Breast epithelium (tissue), 4 donors: ENCODE results near the gene CHM. TPM values are rescaled to one million over a fixed set of nuclear protein-coding genes. Genes with fewer than 3 reads are reported as not detected.
"Not testable (repeated sequence)": the region's sequence is repeated elsewhere in the genome, so short reads cannot be mapped to it uniquely, and the experiment has no call there.

Experiments used
- DNase-seq, 2 donors: peaks; one replicate each; pipeline ENCODE4 v3.0.0-alpha.2; 2019; ENCODE audit warnings: low spot score in 2 of 2
- H3K27ac ChIP-seq, 2 donors: fragments of 200-600 bp; sonication (generic) in 1 of 2; one replicate each; pipeline ENCODE4 v1.5.1; 2016 to 2019; ENCODE audit warnings: mild to moderate bottlenecking in 1 of 2
- H3K27me3 ChIP-seq, 2 donors: fragments of 200-600 bp; sonication (generic) in 1 of 2; one replicate each; pipeline versions ENCODE4 v1.5.1 to v1.6.0; 2017 to 2019; ENCODE audit warnings: control low read depth in 1 of 2, mild to moderate bottlenecking in 1 of 2
- H3K36me3 ChIP-seq: fragments of 200-600 bp; one replicate; pipeline ENCODE4 v1.5.1; 2019
- H3K4me1 ChIP-seq, 2 donors: fragments of 200-600 bp; sonication (generic); one replicate each; pipeline ENCODE4 v1.5.1; 2016 to 2019; ENCODE audit warnings: control low read depth in 1 of 2
- H3K4me3 ChIP-seq, 3 donors: fragments of 200-600 bp; sonication (generic); 1 replicate in 2 of 3; 2 replicates in 1 of 3; pipeline ENCODE4 v1.5.1; 2016 to 2019; ENCODE audit warnings: mild to moderate bottlenecking in 3 of 3, moderate library complexity in 2 of 3
- H3K9me3 ChIP-seq, 2 donors: fragments of 200-600 bp; sonication (generic) in 1 of 2; one replicate each; pipeline ENCODE4 v1.5.1; 2016 to 2019; ENCODE audit warnings: control low read depth in 1 of 2
- POLR2A ChIP-seq: fragments of 450-650 bp; IDR thresholded peaks from one replicate; pipeline ENCODE4 v1.6.1; 2016; ENCODE audit warnings: antibody characterized with exemption, mild to moderate bottlenecking, moderate library complexity
- POLR2AphosphoS5 ChIP-seq, 3 donors: sonication (generic); formaldehyde crosslinking; IDR thresholded peaks; one replicate each; pipeline ENCODE4 v1.6.1; 2017; ENCODE audit warnings: antibody characterized with exemption in 3 of 3
- intact Hi-C: fragments of 100-400 bp; cut with DNase I; formaldehyde crosslinking; loops from one replicate; pipeline ENCODE4 v1.15.1; 2023; ENCODE audit warnings: low total_unique reads
- total RNA-seq, 3 donors: library from RNA; depleted of rRNA; stranded (reverse); fragments of >200 nt; gene quantifications; one replicate each; pipeline ENCODE4 v1.1.0, GENCODE V29; 2016
- TF ChIP-seq, protein P1 (sequence below), 3 donors: fragments of 450-650 bp; IDR thresholded peaks; one replicate each; pipeline ENCODE4 v1.5.1; 2016 to 2017; ENCODE audit warnings: antibody characterized with exemption in 3 of 3, mild to moderate bottlenecking in 3 of 3, moderate library complexity in 3 of 3

The CHM gene
- total RNA-seq, 3 donors from 2014 or later: 18.4 to 37.2 (median 22.9) TPM

DNA sequence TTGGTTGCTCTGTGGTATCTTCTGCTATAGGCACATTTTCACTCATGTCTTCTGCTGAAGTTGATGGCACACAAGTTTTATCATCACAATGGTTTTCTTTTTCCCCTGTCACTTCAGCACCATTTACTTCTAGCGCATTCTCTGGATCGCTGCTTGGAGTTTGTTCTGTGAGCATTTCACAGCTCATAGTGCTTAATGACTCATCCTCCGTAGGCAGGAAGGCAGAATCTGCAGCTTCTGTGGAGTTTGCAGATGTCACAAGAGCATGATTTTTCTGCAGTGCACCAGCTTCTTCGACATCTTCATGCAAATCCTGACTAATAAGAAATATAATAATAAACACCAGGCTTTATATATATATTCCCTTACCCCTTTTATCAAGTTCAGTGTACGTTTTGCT, 83.6 kb downstream of the CHM start:
- Histone ChIP-seq H3K27me3 (peaks cover 0 to 6% of the 10 kb centered on the region in 2 donors), H3K36me3 (no peaks in the 10 kb centered on the region), H3K4me3 (no peak overlapping the region), H3K4me1 (no peaks in the 10 kb centered on the region), H3K9me3 (no peaks in the 10 kb centered on the region), H3K27ac (no peak overlapping the region)
- no peak for DNase-seq
- TF ChIP-seq POLR2A (no peak), POLR2AphosphoS5 (IDR thresholded peaks at IDR 0.05) (no peak)
- TF ChIP-seq, protein P1, sequence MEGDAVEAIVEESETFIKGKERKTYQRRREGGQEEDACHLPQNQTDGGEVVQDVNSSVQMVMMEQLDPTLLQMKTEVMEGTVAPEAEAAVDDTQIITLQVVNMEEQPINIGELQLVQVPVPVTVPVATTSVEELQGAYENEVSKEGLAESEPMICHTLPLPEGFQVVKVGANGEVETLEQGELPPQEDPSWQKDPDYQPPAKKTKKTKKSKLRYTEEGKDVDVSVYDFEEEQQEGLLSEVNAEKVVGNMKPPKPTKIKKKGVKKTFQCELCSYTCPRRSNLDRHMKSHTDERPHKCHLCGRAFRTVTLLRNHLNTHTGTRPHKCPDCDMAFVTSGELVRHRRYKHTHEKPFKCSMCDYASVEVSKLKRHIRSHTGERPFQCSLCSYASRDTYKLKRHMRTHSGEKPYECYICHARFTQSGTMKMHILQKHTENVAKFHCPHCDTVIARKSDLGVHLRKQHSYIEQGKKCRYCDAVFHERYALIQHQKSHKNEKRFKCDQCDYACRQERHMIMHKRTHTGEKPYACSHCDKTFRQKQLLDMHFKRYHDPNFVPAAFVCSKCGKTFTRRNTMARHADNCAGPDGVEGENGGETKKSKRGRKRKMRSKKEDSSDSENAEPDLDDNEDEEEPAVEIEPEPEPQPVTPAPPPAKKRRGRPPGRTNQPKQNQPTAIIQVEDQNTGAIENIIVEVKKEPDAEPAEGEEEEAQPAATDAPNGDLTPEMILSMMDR (IDR thresholded peaks at IDR 0.05): no peak
- intact Hi-C loops: no loop called here

DNA sequence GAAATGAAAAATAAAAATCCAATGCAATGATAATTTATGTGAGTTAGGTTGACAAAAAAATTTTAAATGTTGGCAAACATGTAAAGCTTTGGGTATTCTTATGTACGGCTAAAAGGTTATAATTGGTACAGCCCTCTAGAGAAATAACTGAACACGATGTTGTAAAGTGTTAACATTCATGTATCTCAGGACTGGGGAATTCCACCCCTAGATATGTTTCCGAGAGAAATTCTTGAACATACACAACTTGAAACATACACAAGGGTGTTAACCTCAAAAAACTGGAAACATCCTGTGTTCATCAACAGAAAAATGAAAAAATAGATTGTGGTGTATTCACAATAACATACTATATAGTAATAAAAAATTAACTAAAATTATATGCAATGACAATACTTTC, 91.8 kb downstream of the CHM start:
- intact Hi-C loops: no loop called here
- peaks cover 12 to 15% of the 10 kb centered on the region in 2 donors for H3K9me3 ChIP-seq
- no peak overlapping the region for H3K27ac ChIP-seq
- TF ChIP-seq, protein P1 (IDR thresholded peaks at IDR 0.05): no peak
- no peak for TF ChIP-seq POLR2AphosphoS5 (IDR thresholded peaks at IDR 0.05)
- no peak for TF ChIP-seq POLR2A
- no peak for DNase-seq
- H3K4me1 ChIP-seq: no peaks in the 10 kb centered on the region
- no peaks in the 10 kb centered on the region for H3K27me3 ChIP-seq
- no peaks in the 10 kb centered on the region for H3K36me3 ChIP-seq
- H3K4me3 ChIP-seq: no peak overlapping the region

DNA sequence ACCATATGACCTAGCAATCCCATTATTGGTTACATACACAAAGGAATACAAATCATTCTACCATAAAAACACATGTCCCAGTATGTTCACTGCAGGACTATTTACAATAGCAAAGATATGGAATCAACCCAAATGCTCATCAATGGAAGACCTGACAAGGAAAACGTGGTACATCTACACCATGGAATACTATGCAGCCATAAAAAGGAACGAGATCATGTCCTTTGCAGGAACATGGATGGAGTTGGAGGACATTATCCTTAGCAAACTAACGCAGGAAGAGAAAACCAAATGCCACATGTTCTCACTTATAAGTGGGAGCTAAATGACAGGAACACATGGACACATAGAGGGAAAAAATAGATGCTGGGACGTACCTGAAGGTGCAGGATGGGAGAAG, 102.6 kb downstream of the CHM start:
- H3K4me1 ChIP-seq, H3K4me3 ChIP-seq, intact Hi-C loops, DNase-seq, H3K27me3 ChIP-seq, H3K36me3 ChIP-seq, H3K27ac ChIP-seq: not testable (repeated sequence)
- H3K9me3 ChIP-seq: peaks cover 19 to 20% of the 10 kb centered on the region in 2 donors

DNA sequence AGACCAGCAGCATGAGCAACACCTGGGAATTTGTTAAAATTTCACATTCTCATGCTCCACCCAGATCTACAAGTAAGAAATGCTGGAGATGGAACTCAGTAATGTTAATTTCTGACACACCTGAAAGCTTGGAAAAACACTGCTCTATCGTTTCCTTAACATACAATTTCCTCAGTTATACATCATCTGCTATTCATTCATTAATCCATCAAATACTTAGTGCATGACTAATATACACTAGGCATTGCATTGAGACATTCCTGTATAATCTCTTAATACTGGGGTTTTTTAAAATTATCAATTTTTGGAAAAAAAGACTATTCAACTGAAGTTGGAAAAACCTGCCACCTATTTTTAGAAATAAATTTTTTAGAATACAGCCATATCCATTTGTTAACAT, 106.1 kb downstream of the CHM start:
- Histone ChIP-seq H3K9me3 (peaks cover 14 to 17% of the 10 kb centered on the region in 2 donors), H3K27ac (no peak overlapping the region), H3K4me3 (no peak overlapping the region), H3K36me3 (no peaks in the 10 kb centered on the region), H3K4me1 (no peaks in the 10 kb centered on the region), H3K27me3 (no peaks in the 10 kb centered on the region)
- DNase-seq: no peak
- intact Hi-C loops: no loop called here
- TF ChIP-seq, protein P1 (IDR thresholded peaks at IDR 0.05): no peak
- no peak for TF ChIP-seq POLR2A
- no peak for TF ChIP-seq POLR2AphosphoS5 (IDR thresholded peaks at IDR 0.05)

DNA sequence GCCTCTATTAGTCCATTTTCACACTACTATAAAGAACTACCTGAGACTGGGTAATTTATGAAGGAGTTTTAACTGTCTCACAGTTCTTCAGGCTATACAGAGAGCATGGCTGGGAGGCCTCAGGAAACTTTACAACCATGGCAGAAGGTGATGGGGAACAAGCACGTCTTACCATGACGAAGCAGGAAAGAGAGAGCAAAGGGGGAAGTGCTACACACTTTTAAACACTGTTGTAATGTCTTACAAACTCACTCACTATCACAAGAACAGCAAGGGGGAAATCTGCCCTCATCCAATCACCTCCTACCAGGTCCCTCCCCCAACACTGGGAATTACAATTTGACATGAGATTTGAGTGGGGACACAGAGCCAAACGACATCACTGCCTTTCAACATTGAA, 107.4 kb downstream of the CHM start:
- H3K4me1 ChIP-seq, H3K36me3 ChIP-seq, DNase-seq, intact Hi-C loops, H3K9me3 ChIP-seq, H3K27me3 ChIP-seq, H3K4me3 ChIP-seq, H3K27ac ChIP-seq: not testable (repeated sequence)

DNA sequence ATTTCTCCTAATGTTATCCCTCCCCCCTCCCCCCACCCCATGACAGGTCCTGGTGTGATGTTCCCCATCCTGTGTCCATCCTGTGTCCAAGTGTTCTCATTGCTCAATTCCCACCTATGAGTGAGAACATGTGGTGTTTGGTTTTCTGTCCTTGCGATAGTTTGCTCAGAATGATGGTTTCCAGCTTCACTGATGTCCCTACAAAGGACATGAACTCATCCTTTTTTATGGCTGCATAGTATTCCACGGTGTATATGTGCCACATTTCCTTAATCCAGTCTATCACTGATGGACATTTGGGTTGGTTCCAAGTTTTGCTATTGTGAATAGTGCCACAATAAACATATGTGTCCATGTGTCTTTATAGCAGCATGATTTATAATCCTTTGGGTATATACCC, 113.0 kb downstream of the CHM start:
- H3K4me3 ChIP-seq, H3K36me3 ChIP-seq, intact Hi-C loops, H3K9me3 ChIP-seq, H3K27ac ChIP-seq, DNase-seq, H3K27me3 ChIP-seq, H3K4me1 ChIP-seq: not testable (repeated sequence)

DNA sequence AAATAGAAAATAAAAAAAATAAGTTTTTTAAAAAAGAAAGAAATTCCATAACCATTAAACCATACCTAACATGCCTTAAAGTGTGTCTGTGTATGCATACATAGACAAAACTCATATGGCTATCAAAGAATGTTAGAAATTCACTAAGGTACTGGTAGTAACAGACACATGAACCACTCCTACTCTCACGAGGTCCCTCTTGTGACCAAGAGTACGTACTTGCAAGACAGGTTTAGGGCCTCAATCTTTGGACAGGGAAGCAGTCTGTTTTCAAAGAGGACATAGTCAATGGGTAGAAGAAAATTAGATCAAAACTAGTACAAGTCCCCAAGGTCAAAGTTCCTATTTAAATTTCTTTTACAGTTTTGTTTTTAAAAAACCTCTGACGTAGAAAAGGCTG, 117.3 kb downstream of the CHM start:
- H3K36me3 ChIP-seq: no peaks in the 10 kb centered on the region
- TF ChIP-seq POLR2AphosphoS5 (IDR thresholded peaks at IDR 0.05) (no peak), POLR2A (no peak)
- TF ChIP-seq, protein P1 (IDR thresholded peaks at IDR 0.05): no peak
- H3K27ac ChIP-seq: no peak overlapping the region
- H3K4me3 ChIP-seq: no peak overlapping the region
- H3K4me1 ChIP-seq: no peaks in the 10 kb centered on the region
- H3K27me3 ChIP-seq: peaks cover 0 to under 1% of the 10 kb centered on the region in 2 donors
- no peaks in the 10 kb centered on the region for H3K9me3 ChIP-seq
- no peak for DNase-seq
- intact Hi-C loops: no loop called here
